Endothelial cell of coronary artery (primary cell): ENCODE measurements around the gene PISD. TPM values are rescaled to one million over a fixed set of nuclear protein-coding genes. Genes with fewer than 3 reads are reported as not detected.

Source experiments
- total RNA-seq: library from RNA; depleted of rRNA; stranded (reverse); fragments of >200 nt; gene quantifications from 2 replicates; pipeline ENCODE4 v1.2.3, GENCODE V29; 2014

Gene PISD
- total RNA-seq: 33.6 and 46.3 TPM in 2 replicates

DNA sequence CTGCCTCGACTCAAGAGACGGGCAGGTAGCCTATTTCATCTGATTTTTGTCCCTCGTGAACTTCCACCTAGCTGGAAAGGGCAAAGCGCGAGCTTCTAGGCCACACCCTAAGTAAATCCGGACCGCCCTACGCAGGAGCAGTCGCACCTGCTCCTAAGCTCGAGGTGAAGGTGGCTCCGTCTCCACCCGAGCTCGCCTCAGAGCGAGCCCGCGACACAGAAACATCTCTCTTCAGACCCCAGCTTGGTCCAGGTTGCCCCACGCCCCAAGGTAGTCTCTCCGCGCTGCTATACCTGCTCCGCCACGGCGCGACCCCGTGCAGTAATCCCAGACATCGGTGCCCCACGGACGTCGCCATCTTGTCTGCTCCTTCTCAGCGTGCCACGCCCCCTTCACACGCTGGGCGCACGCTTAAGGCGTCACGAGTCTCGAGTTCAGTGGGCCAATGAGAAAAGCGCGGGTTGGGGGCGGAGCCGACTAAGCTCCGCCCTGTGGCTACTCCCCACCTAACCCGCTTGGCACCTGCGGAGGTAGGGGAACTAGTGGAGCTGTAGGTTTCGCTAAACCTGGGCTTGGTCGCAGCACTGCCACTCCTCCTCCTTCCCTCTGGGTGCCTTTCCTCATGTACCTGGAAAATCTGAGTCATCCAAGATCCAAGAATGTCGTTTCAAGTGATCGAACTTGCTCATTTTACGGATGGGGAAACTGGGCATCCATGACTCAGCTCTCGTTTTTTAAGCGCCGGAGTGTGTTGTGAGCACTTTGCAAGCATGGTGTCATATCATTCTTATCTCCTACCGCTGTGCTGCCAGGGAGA is at the start of gene PISD:
PISD (minus strand) TSS at position 365 of the 817 bp plus-strand sequence; CDS start at position 358, 7 bp downstream.

Other genes with a start within 250 kb of the PISD start
- gene EIF4ENIF1, start 172.4 kb downstream of the PISD start, total RNA-seq: 9.6 and 11.8 TPM in 2 replicates
- gene SFI1, start 165.7 kb downstream of the PISD start, total RNA-seq: 14.1 and 20.7 TPM in 2 replicates
- 19.8 and 24.2 TPM in 2 replicates for gene PRR14L, start 87.9 kb upstream of the PISD start, total RNA-seq
- 10.2 and 10.8 TPM in 2 replicates for gene DEPDC5, start 91.8 kb upstream of the PISD start, total RNA-seq